Stimulated activated CD8-positive, alpha-beta memory T cell treated with anti-CD3 and anti-CD28 coated beads, Interleukin-2, amount 100 ng/mL, for 1 hour (primary cell): Measurements from ENCODE around the gene OTUD1.

ENCODE experiments used
- DNase-seq, 2 donors: peaks; one replicate each; pipeline ENCODE4 v3.0.0-alpha.2; 2020; ENCODE audit warnings: low read depth in 2 of 2

Gene OTUD1

GRCh38 chr10:23421397-23421796 lies 17.5 kb upstream of the OTUD1 start:
- DNase-seq, result no peak

DNA sequence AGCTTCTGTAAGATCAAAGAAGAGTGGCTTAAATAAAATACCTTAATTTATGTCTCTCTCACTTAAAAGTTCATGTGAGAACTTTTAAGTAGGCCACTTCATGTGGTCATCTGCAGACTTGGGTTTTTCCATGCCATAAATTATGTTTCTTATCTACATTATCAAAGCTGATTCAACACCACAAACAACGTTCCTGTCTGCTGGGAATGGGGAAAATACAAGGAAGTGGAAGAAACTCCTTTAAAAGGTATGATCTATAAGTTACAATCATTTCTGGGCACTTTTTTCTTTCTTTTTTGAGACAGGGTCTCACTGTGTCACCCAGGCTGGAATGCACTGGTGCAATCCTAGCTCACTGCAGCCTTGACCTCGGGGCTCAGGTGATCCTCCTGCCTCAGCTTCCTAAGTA lies 16.9 kb upstream of the OTUD1 start:
- DNase-seq, result no peak

GRCh38 chr10:23432166-23432565 lies 6.7 kb upstream of the OTUD1 start:
- DNase-seq, result no peak

GRCh38 chr10:23432639-23433038 lies 6.2 kb upstream of the OTUD1 start:
- DNase-seq, result no peak

DNA sequence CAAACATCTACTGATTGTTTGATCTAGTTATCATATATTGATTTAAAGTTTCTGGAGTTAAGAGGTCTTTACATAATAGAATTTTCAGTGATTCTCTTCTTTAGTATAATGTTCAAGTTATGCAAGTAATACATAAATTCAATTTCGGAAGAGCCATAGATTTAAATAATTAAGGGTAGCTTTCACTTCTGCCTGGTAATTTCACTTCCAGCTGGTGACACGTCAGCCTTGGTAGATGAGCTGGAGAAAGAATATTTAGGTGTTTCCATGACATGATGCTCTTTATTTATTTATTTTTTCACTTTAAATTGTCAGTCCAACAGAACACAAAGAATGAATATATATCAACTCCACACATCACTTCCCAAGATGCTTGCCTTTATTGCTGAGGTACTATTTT lies 5.2 kb upstream of the OTUD1 start:
- no peak for DNase-seq

GRCh38 chr10:23435378-23435777 lies 3.5 kb upstream of the OTUD1 start:
- no peak for DNase-seq

GRCh38 chr10:23436983-23437382 lies 1.9 kb upstream of the OTUD1 start:
- no peak for DNase-seq

DNA sequence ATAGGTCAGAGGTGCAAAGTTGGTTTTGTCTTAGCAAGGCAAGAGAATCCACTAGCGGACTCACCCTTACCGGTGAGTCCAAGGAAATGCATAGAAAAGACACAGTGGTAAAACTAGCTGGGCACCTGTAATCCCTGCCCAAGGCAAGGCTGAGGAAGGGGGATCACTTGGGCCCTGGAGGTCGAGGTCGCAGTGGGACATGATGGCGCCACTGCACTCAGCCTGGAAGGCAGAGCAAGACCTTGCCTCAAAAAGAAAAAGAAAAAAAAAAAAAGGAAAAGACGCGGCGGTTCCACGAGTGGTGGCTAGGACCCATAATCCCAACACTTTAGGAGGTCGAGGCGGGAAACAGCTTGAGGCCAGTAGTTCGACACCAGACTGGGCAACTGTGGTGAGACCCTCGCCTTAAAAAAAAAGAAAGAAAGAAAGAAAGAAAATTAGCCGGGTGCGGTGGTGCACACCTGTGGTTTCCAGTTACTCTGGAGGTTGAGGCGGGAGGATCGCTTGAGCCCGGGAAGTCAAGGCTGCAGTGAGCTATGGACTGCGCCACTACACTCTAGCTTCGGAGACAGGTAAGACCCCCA lies 820 bp upstream of the OTUD1 start:
- DNase-seq, result no peak

GRCh38 chr10:23439452-23439960 lies 631 bp downstream of the OTUD1 start:
- no peak for DNase-seq

DNA sequence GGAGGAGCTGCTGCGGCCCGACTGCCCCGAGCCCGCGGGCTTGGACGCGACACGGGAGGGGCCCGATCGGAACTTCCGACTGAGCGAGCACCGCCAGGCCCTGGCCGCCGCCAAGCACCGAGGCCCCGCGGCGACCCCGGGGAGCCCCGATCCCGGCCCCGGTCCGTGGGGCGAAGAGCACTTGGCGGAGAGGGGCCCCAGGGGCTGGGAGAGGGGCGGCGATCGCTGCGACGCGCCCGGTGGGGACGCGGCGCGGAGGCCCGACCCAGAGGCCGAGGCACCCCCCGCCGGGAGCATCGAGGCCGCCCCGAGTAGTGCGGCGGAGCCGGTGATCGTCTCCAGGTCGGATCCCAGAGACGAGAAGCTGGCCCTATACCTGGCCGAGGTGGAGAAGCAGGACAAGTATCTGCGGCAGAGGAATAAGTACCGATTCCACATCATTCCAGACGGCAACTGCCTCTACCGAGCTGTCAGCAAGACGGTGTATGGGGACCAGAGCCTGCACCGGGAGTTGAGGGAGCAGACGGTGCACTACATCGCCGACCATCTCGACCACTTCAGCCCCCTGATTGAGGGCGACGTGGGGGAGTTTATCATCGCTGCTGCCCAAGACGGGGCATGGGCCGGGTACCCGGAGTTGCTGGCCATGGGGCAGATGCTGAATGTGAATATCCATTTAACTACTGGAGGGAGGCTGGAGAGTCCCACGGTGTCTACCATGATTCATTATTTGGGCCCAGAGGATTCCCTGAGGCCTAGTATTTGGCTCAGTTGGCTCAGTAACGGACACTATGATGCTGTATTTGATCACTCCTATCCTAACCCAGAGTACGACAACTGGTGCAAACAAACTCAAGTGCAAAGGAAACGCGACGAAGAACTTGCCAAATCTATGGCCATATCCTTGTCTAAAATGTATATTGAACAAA lies 1.4 kb downstream of the OTUD1 start:
- no peak for DNase-seq

GRCh38 chr10:23441251-23441650 lies 2.4 kb downstream of the OTUD1 start:
- no peak for DNase-seq

DNA sequence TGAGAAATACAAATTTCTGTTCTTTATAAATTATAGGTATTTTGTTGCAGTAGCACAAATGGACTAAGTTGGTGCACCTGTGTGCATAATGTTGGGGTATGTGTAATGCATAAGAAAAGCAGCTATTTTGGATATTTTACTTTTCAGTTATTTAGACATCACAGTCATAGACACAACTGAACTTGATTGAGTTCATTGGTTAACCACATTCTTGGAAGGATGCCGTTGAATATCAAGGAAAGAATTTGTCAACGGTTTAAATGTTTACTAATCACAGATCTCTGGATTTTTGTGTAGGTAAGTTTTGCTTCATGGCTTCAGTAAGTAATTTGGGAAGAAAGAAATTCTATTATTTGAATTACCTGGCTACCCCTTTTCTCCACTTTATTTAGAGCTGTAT lies 4.1 kb downstream of the OTUD1 start:
- DNase-seq, result no peak

DNA sequence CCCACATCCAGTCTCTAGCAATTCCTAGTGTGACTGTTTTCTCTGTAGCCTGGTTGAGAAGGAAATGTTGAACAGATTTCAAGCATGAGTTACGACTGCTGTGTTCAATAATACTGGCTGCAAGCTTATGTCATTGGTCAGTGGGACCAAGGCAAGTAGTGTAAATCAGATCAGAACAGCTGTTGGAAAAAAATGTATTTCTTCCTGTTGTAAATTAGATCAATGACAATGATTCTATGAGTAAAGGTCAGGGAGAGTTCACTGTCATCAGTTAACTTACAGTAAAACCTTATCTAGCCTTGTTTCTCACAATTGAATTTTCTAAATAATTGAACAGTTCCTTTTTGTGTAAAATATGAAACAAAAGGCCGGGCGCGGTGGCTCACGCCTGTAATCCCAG lies 6.7 kb downstream of the OTUD1 start:
- no peak for DNase-seq

- DNase-seq, result no peak
Observed at GRCh38 chr10:23448323-23448722, 9.4 kb downstream of the OTUD1 start.

- DNase-seq, result no peak
Observed at GRCh38 chr10:23448802-23449570, 10.1 kb downstream of the OTUD1 start.

GRCh38 chr10:23452033-23452655 lies 13.3 kb downstream of the OTUD1 start:
- DNase-seq, result no peak

DNA sequence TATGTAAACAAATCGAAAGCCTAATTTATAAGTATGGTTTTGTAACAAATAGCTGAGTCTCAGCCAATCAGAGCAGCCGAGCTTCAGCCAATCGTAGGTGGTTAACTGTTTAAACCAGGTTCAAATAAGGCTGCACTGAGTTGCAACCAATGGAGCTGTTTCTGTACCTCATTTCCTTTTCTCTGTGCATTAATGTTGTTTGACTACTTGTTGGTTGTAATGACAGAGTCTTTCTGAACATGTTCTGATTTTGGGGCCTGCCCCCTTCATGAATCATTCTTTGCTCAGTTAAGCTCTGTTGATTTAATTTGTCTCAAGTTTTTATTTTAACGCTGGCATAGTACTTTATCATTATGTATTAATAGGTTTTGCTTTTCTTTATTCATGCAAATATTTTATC lies 14.6 kb downstream of the OTUD1 start:
- DNase-seq, result no peak

GRCh38 chr10:23457632-23458417 lies 18.9 kb downstream of the OTUD1 start:
- no peak for DNase-seq

- no peak for DNase-seq
Observed at GRCh38 chr10:23459308-23459939, 20.5 kb downstream of the OTUD1 start.

- DNase-seq, result no peak
Observed at GRCh38 chr10:23461557-23461956, 22.7 kb downstream of the OTUD1 start.

DNA sequence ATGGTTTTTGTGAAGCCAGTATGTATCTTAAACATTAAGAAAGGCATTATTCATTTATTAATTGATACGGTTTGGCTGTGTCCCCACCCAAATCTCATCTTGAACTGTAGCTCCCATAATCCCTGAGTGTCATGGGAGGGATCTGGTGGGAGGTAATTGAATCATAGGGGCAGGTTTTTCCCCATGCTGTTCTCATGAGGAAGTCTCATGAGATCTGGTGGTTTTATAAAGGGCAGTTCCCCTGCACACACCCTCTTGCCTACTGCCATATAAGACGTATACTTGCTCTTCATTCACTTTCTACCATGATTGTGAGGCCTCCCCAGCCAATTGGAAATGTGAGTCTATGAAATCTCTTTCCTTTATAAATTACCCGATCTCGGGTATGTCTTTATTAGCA lies 28.1 kb downstream of the OTUD1 start:
- DNase-seq, result no peak
